ENCODE data around the gene THSD7A. TPM values are rescaled to one million over a fixed set of nuclear protein-coding genes. Genes with fewer than 3 reads are reported as not detected.
"Not testable (repeated sequence)": the region's sequence is repeated elsewhere in the genome, so short reads cannot be mapped to it uniquely, and the experiment has no call there.

The THSD7A gene
- polyA plus RNA-seq, 1 donor (not counting 4 experiments of a cell fraction or from before 2014, with no cell fraction given), result not detected

DNA sequence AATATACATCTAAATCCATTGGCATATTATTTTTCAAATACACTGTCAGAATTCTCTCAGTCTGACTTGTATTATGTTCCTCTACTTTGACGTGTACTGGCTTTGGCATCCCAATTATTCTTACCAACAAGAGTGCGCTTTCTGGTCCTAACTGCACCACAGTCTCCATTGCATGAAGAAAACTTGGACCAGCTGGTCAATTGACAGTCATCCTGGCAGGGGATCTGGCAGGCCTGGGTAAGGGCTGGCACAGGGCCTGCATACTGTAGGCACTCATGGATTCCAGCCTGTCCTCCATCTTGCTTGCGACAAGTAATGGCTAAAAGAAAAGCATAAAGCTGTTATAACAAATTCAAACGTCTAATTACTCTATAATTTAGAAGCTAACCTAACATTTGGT, 384.9 kb downstream of the THSD7A start:
- Histone ChIP-seq H3K9me3 (ENCODE audit: control insufficient read depth, low read depth, low read length) (no peaks in the 10 kb centered on the region), H3K36me3 (ENCODE audit: control insufficient read depth in 2 of 2, extremely low read depth in 1 of 2, insufficient read depth in 2 of 2, low read length in 2 of 2) (no peaks in the 10 kb centered on the region), H3K9ac (ENCODE audit: control insufficient read depth, extremely low read depth, insufficient read depth, low read length) (no peak overlapping the region), H3K79me2 (ENCODE audit: control insufficient read depth, insufficient read depth, low read length) (no peaks in the 10 kb centered on the region), H3K27ac (ENCODE audit: control insufficient read depth, insufficient read depth, low read length) (no peak overlapping the region), H3K9me1 (ENCODE audit: control insufficient read depth, extremely low read depth, insufficient read depth, low read length) (no peaks in the 10 kb centered on the region), H4K20me1 (ENCODE audit: control insufficient read depth, extremely low read depth, insufficient read depth, low read length) (no peaks in the 10 kb centered on the region), H2AFZ (ENCODE audit: control insufficient read depth, low read length) (no peak overlapping the region), H3K4me1 (ENCODE audit: control insufficient read depth, extremely low read depth, insufficient read depth, low read length) (no peaks in the 10 kb centered on the region), H3K4me3 (ENCODE audit: control insufficient read depth in 2 of 3, extremely low read depth in 1 of 3, insufficient read depth in 2 of 3, low read depth in 1 of 3, low read length in 3 of 3) (no peak overlapping the region), H3K4me2 (ENCODE audit: control insufficient read depth, extremely low read depth, insufficient read depth, low read depth, low read length) (no peak overlapping the region), H3K27me3 (ENCODE audit: control insufficient read depth, extremely low read depth, insufficient read depth, low read length) (no peaks in the 10 kb centered on the region)
- no peak for DNase-seq (ENCODE audit: low read depth, low spot score)
- dilution Hi-C loops (cut with MboI; ENCODE audit: extremely low pct_ligation_motif_present, low sequenced_read_pairs), result no loop called here
- no peak for FAIRE-seq
- no peak for TF ChIP-seq EZH2 (IDR thresholded peaks at IDR 0.05; ENCODE audit: low read length)
- TF ChIP-seq, protein P1, sequence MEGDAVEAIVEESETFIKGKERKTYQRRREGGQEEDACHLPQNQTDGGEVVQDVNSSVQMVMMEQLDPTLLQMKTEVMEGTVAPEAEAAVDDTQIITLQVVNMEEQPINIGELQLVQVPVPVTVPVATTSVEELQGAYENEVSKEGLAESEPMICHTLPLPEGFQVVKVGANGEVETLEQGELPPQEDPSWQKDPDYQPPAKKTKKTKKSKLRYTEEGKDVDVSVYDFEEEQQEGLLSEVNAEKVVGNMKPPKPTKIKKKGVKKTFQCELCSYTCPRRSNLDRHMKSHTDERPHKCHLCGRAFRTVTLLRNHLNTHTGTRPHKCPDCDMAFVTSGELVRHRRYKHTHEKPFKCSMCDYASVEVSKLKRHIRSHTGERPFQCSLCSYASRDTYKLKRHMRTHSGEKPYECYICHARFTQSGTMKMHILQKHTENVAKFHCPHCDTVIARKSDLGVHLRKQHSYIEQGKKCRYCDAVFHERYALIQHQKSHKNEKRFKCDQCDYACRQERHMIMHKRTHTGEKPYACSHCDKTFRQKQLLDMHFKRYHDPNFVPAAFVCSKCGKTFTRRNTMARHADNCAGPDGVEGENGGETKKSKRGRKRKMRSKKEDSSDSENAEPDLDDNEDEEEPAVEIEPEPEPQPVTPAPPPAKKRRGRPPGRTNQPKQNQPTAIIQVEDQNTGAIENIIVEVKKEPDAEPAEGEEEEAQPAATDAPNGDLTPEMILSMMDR (optimal IDR thresholded peaks at IDR 0.05 in 1 of 3, IDR thresholded peaks at IDR 0.05 in 1 of 3, conservative IDR thresholded peaks at IDR 0.05 in 1 of 3; ENCODE audit: extremely low read depth in 1 of 3, insufficient read depth in 2 of 3, low read length in 3 of 3), result no peak

GRCh38 chr7:11443934-11444333, 388.1 kb downstream of the THSD7A start:
- dilution Hi-C loops (cut with MboI; ENCODE audit: extremely low pct_ligation_motif_present, low sequenced_read_pairs); H3K27me3 ChIP-seq (ENCODE audit: control insufficient read depth, extremely low read depth, insufficient read depth, low read length); FAIRE-seq: not testable (repeated sequence)

GRCh38 chr7:11437994-11438393, 394.0 kb downstream of the THSD7A start:
- no peak overlapping the region for H2AFZ ChIP-seq (ENCODE audit: control insufficient read depth, low read length)
- FAIRE-seq (no peak), DNase-seq (ENCODE audit: low read depth, low spot score) (no peak)
- H3K36me3 ChIP-seq (ENCODE audit: control insufficient read depth in 2 of 2, extremely low read depth in 1 of 2, insufficient read depth in 2 of 2, low read length in 2 of 2), result no peaks in the 10 kb centered on the region
- dilution Hi-C loops (cut with MboI; ENCODE audit: extremely low pct_ligation_motif_present, low sequenced_read_pairs), result no loop called here
- no peak overlapping the region for H3K27ac ChIP-seq (ENCODE audit: control insufficient read depth, insufficient read depth, low read length)
- no peaks in the 10 kb centered on the region for H3K9me1 ChIP-seq (ENCODE audit: control insufficient read depth, extremely low read depth, insufficient read depth, low read length)
- no peaks in the 10 kb centered on the region for H3K79me2 ChIP-seq (ENCODE audit: control insufficient read depth, insufficient read depth, low read length)
- TF ChIP-seq, protein P1 (optimal IDR thresholded peaks at IDR 0.05 in 1 of 3, IDR thresholded peaks at IDR 0.05 in 1 of 3, conservative IDR thresholded peaks at IDR 0.05 in 1 of 3; ENCODE audit: extremely low read depth in 1 of 3, insufficient read depth in 2 of 3, low read length in 3 of 3), result no peak
- no peak for TF ChIP-seq EZH2 (IDR thresholded peaks at IDR 0.05; ENCODE audit: low read length)
- no peaks in the 10 kb centered on the region for H3K27me3 ChIP-seq (ENCODE audit: control insufficient read depth, extremely low read depth, insufficient read depth, low read length)
- no peak overlapping the region for H3K9ac ChIP-seq (ENCODE audit: control insufficient read depth, extremely low read depth, insufficient read depth, low read length)
- no peaks in the 10 kb centered on the region for H3K9me3 ChIP-seq (ENCODE audit: control insufficient read depth, low read depth, low read length)
- H3K4me2 ChIP-seq (ENCODE audit: control insufficient read depth, extremely low read depth, insufficient read depth, low read depth, low read length), result no peak overlapping the region
- no peaks in the 10 kb centered on the region for H4K20me1 ChIP-seq (ENCODE audit: control insufficient read depth, extremely low read depth, insufficient read depth, low read length)
- H3K4me3 ChIP-seq (ENCODE audit: control insufficient read depth in 2 of 3, extremely low read depth in 1 of 3, insufficient read depth in 2 of 3, low read depth in 1 of 3, low read length in 3 of 3), result no peak overlapping the region
- H3K4me1 ChIP-seq (ENCODE audit: control insufficient read depth, extremely low read depth, insufficient read depth, low read length), result no peaks in the 10 kb centered on the region

More at GRCh38 chr7:11443934-11444333, 388.1 kb downstream of the THSD7A start:
- H3K4me3 ChIP-seq (ENCODE audit: control insufficient read depth in 2 of 3, extremely low read depth in 1 of 3, insufficient read depth in 2 of 3, low read depth in 1 of 3, low read length in 3 of 3); H2AFZ ChIP-seq (ENCODE audit: control insufficient read depth, low read length); H3K36me3 ChIP-seq (ENCODE audit: control insufficient read depth in 2 of 2, extremely low read depth in 1 of 2, insufficient read depth in 2 of 2, low read length in 2 of 2); H3K4me2 ChIP-seq (ENCODE audit: control insufficient read depth, extremely low read depth, insufficient read depth, low read depth, low read length); H3K9me1 ChIP-seq (ENCODE audit: control insufficient read depth, extremely low read depth, insufficient read depth, low read length); DNase-seq (ENCODE audit: low read depth, low spot score); H4K20me1 ChIP-seq (ENCODE audit: control insufficient read depth, extremely low read depth, insufficient read depth, low read length); H3K9ac ChIP-seq (ENCODE audit: control insufficient read depth, extremely low read depth, insufficient read depth, low read length); H3K9me3 ChIP-seq (ENCODE audit: control insufficient read depth, low read depth, low read length); H3K27ac ChIP-seq (ENCODE audit: control insufficient read depth, insufficient read depth, low read length); H3K4me1 ChIP-seq (ENCODE audit: control insufficient read depth, extremely low read depth, insufficient read depth, low read length); H3K79me2 ChIP-seq (ENCODE audit: control insufficient read depth, insufficient read depth, low read length): not testable (repeated sequence)

Measured in keratinocyte (primary cell).